Neutrophil (primary cell): ENCODE data around the gene BBX.

Source experiments
- H3K27ac ChIP-seq: fragments of 200-600 bp; sonication (generic); 2 replicates; pipeline ENCODE4 v1.5.1; 2016; ENCODE audit warnings: mild to moderate bottlenecking, moderate library complexity
- H3K27me3 ChIP-seq: fragments of 200-600 bp; sonication (generic); 2 replicates; pipeline ENCODE4 v1.6.0; 2016; ENCODE audit warnings: mild to moderate bottlenecking
- H3K36me3 ChIP-seq: fragments of 200-600 bp; sonication (generic); 2 replicates; pipeline ENCODE4 v1.5.1; 2017
- H3K4me1 ChIP-seq, 2 experiments: fragments of 200-600 bp in 1 of 2; sonication (generic) in 1 of 2; 1 replicate in 1 of 2; 2 replicates in 1 of 2; pipeline versions ENCODE4 v1.5.1 to v1.6.1; 2013 to 2016; ENCODE audit warnings: low read depth in 1 of 2, low read length in 1 of 2, mild to moderate bottlenecking in 1 of 2, moderate library complexity in 1 of 2; ENCODE audit not compliant: control insufficient read depth in 1 of 2, insufficient read depth in 1 of 2
- H3K4me3 ChIP-seq, 2 experiments: fragments of 200-600 bp in 1 of 2; sonication (generic) in 1 of 2; 1 replicate in 1 of 2; 2 replicates in 1 of 2; pipeline ENCODE4 v1.5.1; 2013 to 2016; ENCODE audit warnings: low read depth in 1 of 2, low read length in 1 of 2, mild to moderate bottlenecking in 1 of 2, moderate library complexity in 1 of 2
- H3K9me3 ChIP-seq: fragments of 200-600 bp; sonication (generic); 2 replicates; pipeline ENCODE4 v1.5.1; 2016
- CTCF ChIP-seq: fragments of 200-600 bp; sonication (generic); IDR thresholded peaks from 2 replicates; pipeline ENCODE4 v1.5.1; 2016; ENCODE audit warnings: antibody characterized with exemption

The BBX gene

GRCh38 chr3:107699682-107700081 lies 176.9 kb downstream of the BBX start:
- H3K36me3 ChIP-seq = no peaks in the 10 kb centered on the region
- TF ChIP-seq CTCF = no peak
- no peak overlapping the region for H3K4me3 ChIP-seq
- no peaks in the 10 kb centered on the region for H3K9me3 ChIP-seq
- no peaks in the 10 kb centered on the region for H3K4me1 ChIP-seq
- H3K27me3 ChIP-seq = no peaks in the 10 kb centered on the region
- H3K27ac ChIP-seq = no peak overlapping the region

- no peak for TF ChIP-seq CTCF
- H3K9me3 ChIP-seq = no peaks in the 10 kb centered on the region
- H3K4me1 ChIP-seq = peaks cover 0 to 4% of the 10 kb centered on the region in 2 experiments
- H3K4me3 ChIP-seq = no peak overlapping the region
- H3K36me3 ChIP-seq = no peaks in the 10 kb centered on the region
- no peaks in the 10 kb centered on the region for H3K27me3 ChIP-seq
- no peak overlapping the region for H3K27ac ChIP-seq
These were observed 178.5 kb downstream of the BBX start for GRCh38 chr3:107701299-107701698.

GRCh38 chr3:107704477-107704876 lies 181.7 kb downstream of the BBX start:
- Histone ChIP-seq H3K27ac (no peak overlapping the region), H3K4me1 (peaks cover 0 to 4% of the 10 kb centered on the region in 2 experiments), H3K9me3 (no peaks in the 10 kb centered on the region), H3K4me3 (no peak overlapping the region), H3K27me3 (no peaks in the 10 kb centered on the region), H3K36me3 (no peaks in the 10 kb centered on the region)
- TF ChIP-seq CTCF = no peak

GRCh38 chr3:107705046-107705445 lies 182.3 kb downstream of the BBX start:
- Histone ChIP-seq H3K4me3 (no peak overlapping the region), H3K36me3 (no peaks in the 10 kb centered on the region), H3K4me1 (peaks cover 0 to 4% of the 10 kb centered on the region in 2 experiments), H3K27me3 (no peaks in the 10 kb centered on the region), H3K9me3 (no peaks in the 10 kb centered on the region), H3K27ac (no peak overlapping the region)
- TF ChIP-seq CTCF = no peak

GRCh38 chr3:107710851-107711250 lies 188.1 kb downstream of the BBX start:
- no peak for TF ChIP-seq CTCF
- Histone ChIP-seq H3K36me3 (peaks cover 16% of the 10 kb centered on the region), H3K9me3 (no peaks in the 10 kb centered on the region), H3K27me3 (no peaks in the 10 kb centered on the region), H3K27ac (no peak overlapping the region), H3K4me1 (peaks cover 0 to 4% of the 10 kb centered on the region in 2 experiments), H3K4me3 (no peak overlapping the region)

DNA sequence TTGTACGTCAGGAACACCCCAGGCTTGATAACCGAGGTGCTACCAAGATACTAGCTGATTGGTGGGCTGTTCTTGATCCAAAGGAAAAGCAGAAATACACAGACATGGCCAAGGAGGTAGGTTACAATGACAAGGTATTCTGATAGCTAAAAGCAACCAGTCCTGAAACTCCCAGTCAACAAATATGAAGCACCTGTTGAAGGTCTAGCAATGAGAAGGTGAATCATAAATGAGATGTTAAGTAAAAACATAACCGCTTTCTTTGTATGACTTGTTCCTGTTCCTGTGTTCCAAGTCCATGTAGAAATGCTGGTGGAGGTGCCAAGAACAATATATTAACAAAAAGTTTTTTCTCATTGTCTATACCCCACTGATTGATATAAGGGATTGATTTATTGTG lies 194.0 kb downstream of the BBX start:
- H3K36me3 ChIP-seq = peaks cover 12% of the 10 kb centered on the region
- H3K4me1 ChIP-seq = peaks cover 10 to 20% of the 10 kb centered on the region in 2 experiments
- no peak overlapping the region for H3K4me3 ChIP-seq
- no peak overlapping the region for H3K27ac ChIP-seq
- no peaks in the 10 kb centered on the region for H3K27me3 ChIP-seq
- TF ChIP-seq CTCF = no peak
- H3K9me3 ChIP-seq = no peaks in the 10 kb centered on the region
